Upper lobe of right lung (tissue), 1 donor: ENCODE results near the gene TDRD9. TPM values are rescaled to one million over a fixed set of nuclear protein-coding genes. Genes with fewer than 3 reads are reported as not detected.
A peak's percentile ranks its signal among the peaks of the same experiment; 100 is the strongest.

ENCODE experiments used
- ATAC-seq: fragments of 200-7000 bp; cut with Tn5 transposase; one replicate; pipeline ENCODE4 v1.9.1; 2020; ENCODE audit warnings: mild to moderate bottlenecking, moderate library complexity
- DNase-seq: peaks from one replicate; pipeline ENCODE4 v3.0.0-alpha.2; 2020
- H3K27ac ChIP-seq: fragments of 200-600 bp; one replicate; pipeline ENCODE4 v1.8.0; 2022
- H3K27me3 ChIP-seq: fragments of 200-600 bp; one replicate; pipeline ENCODE4 v1.8.0; 2022; ENCODE audit warnings: mild to moderate bottlenecking
- H3K36me3 ChIP-seq: fragments of 200-600 bp; one replicate; pipeline ENCODE4 v1.8.0; 2022
- H3K4me1 ChIP-seq: fragments of 200-600 bp; one replicate; pipeline ENCODE4 v1.8.0; 2022
- H3K4me3 ChIP-seq: fragments of 200-600 bp; one replicate; pipeline ENCODE4 v1.8.0; 2022; ENCODE audit warnings: mild to moderate bottlenecking
- H3K9me3 ChIP-seq: fragments of 200-600 bp; one replicate; pipeline ENCODE4 v1.8.0; 2022
- intact Hi-C: fragments of 100-400 bp; cut with DNase I; formaldehyde crosslinking; loops from one replicate; pipeline ENCODE4 v1.11.0; 2022
- total RNA-seq: library from RNA; stranded (reverse); fragmentation: NEBNext Ultra II Directional; extraction: Animal tissue kit (Norgen Biotek cat#: 25700); gene quantifications from one replicate; pipeline ENCODE4 v1.2.1, GENCODE V29; 2021
- TF ChIP-seq, protein P1 (sequence below): fragments of 200-600 bp; IDR thresholded peaks from one replicate; pipeline ENCODE4 v1.8.0; 2022; ENCODE audit warnings: antibody characterized with exemption
- donor health status: DM: no; HTN: yes; CAD: no; lungs with severe emphysema.

Gene TDRD9
- total RNA-seq, 1 donor from 2014 or later = 6.2 TPM

DNA sequence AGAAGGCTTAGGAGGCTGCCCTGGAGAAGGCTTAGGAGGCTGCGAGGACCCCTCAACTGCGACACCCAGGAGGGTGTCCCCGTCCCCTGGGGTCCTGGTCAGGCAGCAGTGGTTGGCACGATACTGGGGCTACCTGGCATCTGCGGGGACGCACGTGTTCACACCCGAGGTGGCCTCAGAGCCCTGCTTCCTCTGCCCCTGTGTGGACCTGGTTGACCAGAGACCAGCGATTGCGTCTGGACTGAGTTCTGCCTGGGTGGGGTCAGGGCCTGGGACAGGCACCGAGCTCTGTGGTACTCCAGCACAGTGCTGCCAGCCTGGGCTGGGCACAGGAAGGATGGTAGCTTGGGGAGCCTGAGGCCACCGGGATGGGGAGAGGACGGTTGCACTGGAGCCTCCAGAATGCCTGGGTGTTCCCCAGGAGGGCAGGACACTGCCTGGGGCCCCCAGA, 158.0 kb downstream of the TDRD9 start:
- ATAC-seq (no peak), DNase-seq (peak; percentile 55)
- Histone ChIP-seq H3K4me1 (no peaks in the 10 kb centered on the region), H3K4me3 (no peak overlapping the region), H3K27ac (no peak overlapping the region), H3K36me3 (no peaks in the 10 kb centered on the region), H3K27me3 (peaks cover 10% of the 10 kb centered on the region), H3K9me3 (no peaks in the 10 kb centered on the region)
- TF ChIP-seq, protein P1, sequence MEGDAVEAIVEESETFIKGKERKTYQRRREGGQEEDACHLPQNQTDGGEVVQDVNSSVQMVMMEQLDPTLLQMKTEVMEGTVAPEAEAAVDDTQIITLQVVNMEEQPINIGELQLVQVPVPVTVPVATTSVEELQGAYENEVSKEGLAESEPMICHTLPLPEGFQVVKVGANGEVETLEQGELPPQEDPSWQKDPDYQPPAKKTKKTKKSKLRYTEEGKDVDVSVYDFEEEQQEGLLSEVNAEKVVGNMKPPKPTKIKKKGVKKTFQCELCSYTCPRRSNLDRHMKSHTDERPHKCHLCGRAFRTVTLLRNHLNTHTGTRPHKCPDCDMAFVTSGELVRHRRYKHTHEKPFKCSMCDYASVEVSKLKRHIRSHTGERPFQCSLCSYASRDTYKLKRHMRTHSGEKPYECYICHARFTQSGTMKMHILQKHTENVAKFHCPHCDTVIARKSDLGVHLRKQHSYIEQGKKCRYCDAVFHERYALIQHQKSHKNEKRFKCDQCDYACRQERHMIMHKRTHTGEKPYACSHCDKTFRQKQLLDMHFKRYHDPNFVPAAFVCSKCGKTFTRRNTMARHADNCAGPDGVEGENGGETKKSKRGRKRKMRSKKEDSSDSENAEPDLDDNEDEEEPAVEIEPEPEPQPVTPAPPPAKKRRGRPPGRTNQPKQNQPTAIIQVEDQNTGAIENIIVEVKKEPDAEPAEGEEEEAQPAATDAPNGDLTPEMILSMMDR = no peak
- intact Hi-C loops = no loop called here

DNA sequence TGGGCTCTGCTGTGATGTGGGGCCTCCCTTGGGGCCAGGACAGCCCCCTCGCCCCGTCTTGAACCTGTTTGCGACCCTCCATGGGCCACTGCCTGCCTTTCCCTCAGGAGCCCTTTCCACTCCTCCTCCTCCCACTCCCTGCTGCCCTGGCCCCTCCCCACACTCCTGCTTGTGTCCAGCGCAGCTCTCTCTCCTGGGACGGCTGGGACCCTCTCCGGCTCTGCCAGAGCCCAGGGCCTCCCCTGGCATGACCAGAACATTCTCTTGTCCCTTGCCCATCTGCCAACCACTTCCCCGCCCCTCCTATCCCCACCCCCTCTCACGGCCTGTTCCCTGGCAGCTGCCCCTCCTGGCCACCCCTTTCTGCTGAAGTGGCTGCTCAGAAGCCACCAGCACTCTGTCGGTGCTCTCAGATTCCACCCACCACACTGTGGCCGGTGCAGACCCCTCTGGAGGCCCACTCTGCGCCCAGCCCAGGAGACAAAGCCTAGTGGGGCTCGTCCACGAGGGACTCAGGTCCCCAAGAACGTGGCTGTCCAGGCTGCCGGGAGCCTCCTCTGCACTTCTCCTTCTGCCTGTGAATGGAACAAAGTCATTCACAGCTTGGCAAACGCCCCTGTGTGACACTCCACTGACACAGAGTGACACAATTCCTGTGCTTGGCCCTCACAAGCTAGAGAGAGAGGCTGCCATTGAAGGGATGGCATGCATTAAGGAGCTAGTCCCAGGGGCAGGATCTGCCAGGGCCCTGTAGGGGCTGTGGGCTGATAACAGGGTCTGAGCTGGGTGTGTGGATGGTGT, 158.6 kb downstream of the TDRD9 start:
- no peak overlapping the region for H3K27ac ChIP-seq
- intact Hi-C loops = no loop called here
- ATAC-seq = no peak
- H3K4me3 ChIP-seq = no peak overlapping the region
- no peaks in the 10 kb centered on the region for H3K4me1 ChIP-seq
- H3K9me3 ChIP-seq = no peaks in the 10 kb centered on the region
- peak; percentile 64 for DNase-seq
- H3K36me3 ChIP-seq = no peaks in the 10 kb centered on the region
- H3K27me3 ChIP-seq = peaks cover 10% of the 10 kb centered on the region
- TF ChIP-seq, protein P1 = no peak

DNA sequence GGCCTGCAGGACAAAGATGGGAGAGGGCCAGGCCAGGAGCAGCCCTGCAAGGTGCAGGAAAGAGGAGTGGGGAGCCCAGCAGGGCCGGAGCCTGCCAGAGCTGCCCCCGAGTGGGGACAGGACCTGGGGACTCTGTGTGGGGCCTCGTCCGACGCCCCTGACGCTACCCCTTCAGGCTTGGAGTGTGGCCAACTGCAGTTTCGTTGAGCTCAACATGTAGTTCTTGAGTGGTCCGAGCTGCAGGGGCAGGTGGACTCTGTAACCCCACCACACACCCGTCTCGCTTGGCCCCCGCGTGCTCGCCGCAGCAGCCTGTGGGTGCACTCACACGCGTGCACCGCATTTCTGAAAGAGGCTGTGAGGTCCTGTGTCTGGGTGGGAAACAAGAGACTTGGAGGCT, 159.2 kb downstream of the TDRD9 start:
- H3K4me1 ChIP-seq = no peaks in the 10 kb centered on the region
- no peak overlapping the region for H3K27ac ChIP-seq
- TF ChIP-seq, protein P1 = no peak
- peaks cover 10% of the 10 kb centered on the region for H3K27me3 ChIP-seq
- intact Hi-C loops = no loop called here
- ATAC-seq (no peak), DNase-seq (peak; percentile 59)
- no peaks in the 10 kb centered on the region for H3K36me3 ChIP-seq
- no peaks in the 10 kb centered on the region for H3K9me3 ChIP-seq
- no peak overlapping the region for H3K4me3 ChIP-seq

DNA sequence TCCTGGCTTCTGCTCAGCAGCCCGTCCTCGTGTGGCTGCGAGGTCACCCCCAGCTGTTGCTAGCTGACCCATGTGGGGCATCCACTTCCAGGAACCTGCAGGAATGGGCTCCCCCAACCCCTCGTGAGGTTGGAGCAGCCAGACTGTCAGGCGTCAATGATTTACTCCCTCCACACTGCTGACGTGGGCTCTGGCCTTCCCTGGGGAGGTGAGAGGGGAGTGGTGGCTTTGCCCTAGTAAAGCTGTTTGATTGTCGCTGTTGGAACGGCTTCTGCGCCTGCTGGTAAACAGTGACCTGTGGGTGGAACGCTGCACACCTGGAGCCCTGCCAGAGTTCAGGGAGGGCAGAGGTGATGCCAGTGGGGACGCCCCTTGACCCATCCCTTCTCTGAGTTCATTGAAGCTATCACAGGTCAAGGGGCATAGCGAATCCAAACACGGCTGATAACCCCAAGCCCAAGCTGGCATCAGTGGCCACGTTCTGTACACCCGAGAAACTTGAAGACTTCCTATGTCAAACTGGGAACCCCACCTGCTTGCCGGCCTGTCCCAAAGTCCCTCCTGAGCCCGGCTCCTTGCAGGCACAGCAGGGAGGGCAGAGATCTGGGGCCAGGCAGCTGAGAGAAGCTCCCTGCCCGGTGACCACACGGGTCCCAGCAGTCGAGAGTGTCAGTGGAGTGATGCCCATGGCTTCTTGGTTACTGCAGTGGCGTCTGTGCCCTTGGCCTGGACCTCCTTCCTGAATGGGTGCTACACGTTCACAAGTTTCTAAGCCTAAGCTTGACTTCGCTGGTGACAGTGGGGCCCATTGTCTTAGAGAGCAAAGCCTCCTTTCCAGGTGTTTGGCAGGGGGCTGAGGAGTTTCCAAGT, 160.0 kb downstream of the TDRD9 start:
- DNase-seq (peak; percentile 48), ATAC-seq (no peak)
- intact Hi-C loops = no loop called here

DNA sequence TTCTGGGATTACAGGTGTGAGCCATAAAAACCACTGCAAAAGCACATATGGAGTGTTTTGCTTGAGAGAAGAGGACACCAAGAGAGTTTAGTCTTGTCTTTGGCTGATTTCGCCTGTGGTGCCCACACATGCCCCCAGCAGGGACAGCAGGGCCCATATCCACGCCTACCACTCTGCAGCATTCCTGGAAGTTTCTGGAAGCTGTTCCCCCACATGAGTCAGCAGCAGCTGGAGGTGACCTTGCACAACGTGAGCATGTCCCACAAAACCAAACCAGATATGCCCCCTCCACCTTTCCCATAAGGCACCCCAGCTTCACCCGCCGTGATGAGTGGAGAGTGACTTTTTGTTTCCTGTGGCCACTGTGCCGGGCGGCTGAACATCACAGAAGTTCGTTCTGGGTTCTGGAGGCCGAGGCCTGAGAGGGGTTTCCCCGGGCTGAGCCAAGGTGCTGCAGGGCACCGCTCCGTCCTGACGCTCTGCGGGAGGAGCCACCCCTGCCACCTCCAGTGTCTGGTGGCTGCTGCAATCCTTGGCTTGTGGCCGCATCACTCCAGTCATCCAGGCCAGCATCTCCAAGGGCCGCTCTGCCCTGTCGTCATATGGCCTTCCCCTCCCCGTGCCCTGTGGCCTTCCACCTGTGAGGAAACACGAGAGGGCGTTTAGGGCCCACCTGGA, 162.0 kb downstream of the TDRD9 start:
- intact Hi-C loops = no loop called here
- H3K9me3 ChIP-seq = no peaks in the 10 kb centered on the region
- H3K4me3 ChIP-seq = no peak overlapping the region
- H3K27ac ChIP-seq = no peak overlapping the region
- no peaks in the 10 kb centered on the region for H3K36me3 ChIP-seq
- peaks cover 15% of the 10 kb centered on the region for H3K27me3 ChIP-seq
- H3K4me1 ChIP-seq = peaks cover 9% of the 10 kb centered on the region
- TF ChIP-seq, protein P1 = no peak
- DNase-seq (peak; percentile 55), ATAC-seq (no peak)

More for the DNA sequence above, 160.0 kb downstream of the TDRD9 start:
- no peak overlapping the region for H3K4me3 ChIP-seq
- peaks cover 10% of the 10 kb centered on the region for H3K27me3 ChIP-seq
- H3K36me3 ChIP-seq = no peaks in the 10 kb centered on the region
- H3K9me3 ChIP-seq = no peaks in the 10 kb centered on the region
- H3K4me1 ChIP-seq = no peaks in the 10 kb centered on the region
- TF ChIP-seq, protein P1 = no peak
- no peak overlapping the region for H3K27ac ChIP-seq
